BLaER1 (cell line): Measurements from ENCODE around the gene RPRD1B.
"Not testable (repeated sequence)": the region's sequence is repeated elsewhere in the genome, so short reads cannot be mapped to it uniquely, and the experiment has no call there.

Experiments used
- H3K27ac ChIP-seq: shearing (Covaris generic); formaldehyde crosslinking; 2 replicates; pipeline ENCODE4 v1.8.1; 2022
- H3K27me3 ChIP-seq: shearing (Covaris generic); formaldehyde crosslinking; 2 replicates; pipeline ENCODE4 v1.8.1; 2022
- H3K36me3 ChIP-seq: shearing (Covaris generic); formaldehyde crosslinking; 2 replicates; pipeline ENCODE4 v1.8.1; 2022
- H3K4me1 ChIP-seq: shearing (Covaris generic); formaldehyde crosslinking; 2 replicates; pipeline ENCODE4 v1.8.1; 2022
- H3K4me2 ChIP-seq: shearing (Covaris generic); formaldehyde crosslinking; 2 replicates; pipeline ENCODE4 v1.8.1; 2022
- H3K4me3 ChIP-seq: shearing (Covaris generic); formaldehyde crosslinking; 2 replicates; pipeline ENCODE4 v1.8.1; 2022
- H3K9ac ChIP-seq: shearing (Covaris generic); formaldehyde crosslinking; 2 replicates; pipeline ENCODE4 v1.8.1; 2022
- H3K9me3 ChIP-seq: shearing (Covaris generic); formaldehyde crosslinking; 2 replicates; pipeline ENCODE4 v1.8.1; 2022
- H4K20me1 ChIP-seq: shearing (Covaris generic); formaldehyde crosslinking; 2 replicates; pipeline ENCODE4 v1.8.1; 2022
- Cebpa-rat ChIP-seq: shearing (Covaris generic); IDR thresholded peaks from 2 replicates; pipeline ENCODE4 v1.8.1; 2022

RPRD1B gene

DNA sequence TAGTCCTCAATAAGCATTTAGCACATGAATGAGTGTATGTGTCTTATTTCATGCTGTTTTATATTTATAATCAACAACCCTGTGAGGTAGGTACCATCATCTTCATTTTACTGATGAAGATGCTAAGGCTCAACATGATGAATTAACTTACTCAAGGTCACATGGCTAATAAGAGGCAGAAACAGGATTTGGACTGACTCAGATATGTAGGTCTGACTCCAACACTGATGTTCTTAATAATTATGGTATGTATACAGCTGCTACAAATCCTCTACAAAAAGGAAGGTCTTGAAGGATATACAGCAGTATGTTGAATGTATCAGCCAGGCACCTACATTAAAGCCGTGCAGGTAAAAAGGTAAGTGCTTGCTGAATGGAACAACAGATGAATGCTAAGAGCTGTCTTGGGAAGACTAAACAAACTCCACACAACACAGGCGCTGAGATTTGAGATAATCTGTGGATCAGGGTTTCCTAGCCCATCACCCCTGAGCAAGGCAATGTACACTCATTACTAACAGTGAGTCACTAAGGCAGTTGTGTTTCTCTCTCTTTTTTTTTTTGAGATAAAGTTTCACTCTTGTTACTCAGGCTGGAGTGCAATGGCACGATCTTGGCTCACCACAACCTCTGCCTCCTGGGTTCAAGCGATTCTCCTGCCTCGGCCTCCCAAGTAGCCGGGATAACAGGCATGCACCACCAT is 32.2 kb upstream of the RPRD1B start:
- H3K4me1 ChIP-seq: no peaks in the 10 kb centered on the region
- no peaks in the 10 kb centered on the region for H3K27me3 ChIP-seq
- no peak overlapping the region for H3K4me2 ChIP-seq
- H4K20me1 ChIP-seq: peaks cover 15% of the 10 kb centered on the region
- H3K4me3 ChIP-seq: no peak overlapping the region
- H3K36me3 ChIP-seq: peaks cover 96% of the 10 kb centered on the region
- TF ChIP-seq Cebpa-rat: no peak
- no peaks in the 10 kb centered on the region for H3K9me3 ChIP-seq
- H3K9ac ChIP-seq: no peak overlapping the region
- no peak overlapping the region for H3K27ac ChIP-seq

- TF ChIP-seq Cebpa-rat: no peak
- no peak overlapping the region for H3K9ac ChIP-seq
- no peak overlapping the region for H3K4me2 ChIP-seq
- H3K27me3 ChIP-seq: no peaks in the 10 kb centered on the region
- no peaks in the 10 kb centered on the region for H3K9me3 ChIP-seq
- peaks cover 22% of the 10 kb centered on the region for H4K20me1 ChIP-seq
- H3K36me3 ChIP-seq: peaks cover 96% of the 10 kb centered on the region
- no peak overlapping the region for H3K27ac ChIP-seq
- no peaks in the 10 kb centered on the region for H3K4me1 ChIP-seq
- H3K4me3 ChIP-seq: no peak overlapping the region
Measured at GRCh38 chr20:38001981-38002380, 31.6 kb upstream of the RPRD1B start.

- H3K36me3 ChIP-seq: peaks cover 96% of the 10 kb centered on the region
Measured at GRCh38 chr20:38002422-38002821, 31.1 kb upstream of the RPRD1B start.

DNA sequence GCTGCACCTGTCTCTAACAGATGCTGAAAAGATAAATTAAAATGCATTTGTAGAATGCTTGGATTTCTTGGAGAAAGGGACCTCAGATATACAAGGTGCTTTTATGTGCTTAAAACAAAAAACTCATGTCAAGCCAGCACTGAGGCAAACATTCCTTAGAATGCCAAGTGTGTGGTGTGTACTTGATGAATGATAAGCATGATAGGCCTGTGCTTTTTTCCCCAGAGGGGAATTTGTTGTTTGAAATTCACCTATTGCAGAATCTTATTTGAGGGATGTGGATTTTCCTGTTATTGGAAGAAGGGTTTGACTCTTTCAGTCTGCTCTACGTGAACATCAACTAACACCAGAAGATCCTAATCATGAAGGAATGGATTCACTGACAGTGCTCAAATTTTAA is 29.1 kb upstream of the RPRD1B start:
- Histone ChIP-seq H3K27ac (no peak overlapping the region), H3K36me3 (peaks cover 95% of the 10 kb centered on the region)

More at GRCh38 chr20:38002422-38002821, 31.1 kb upstream of the RPRD1B start:
- Histone ChIP-seq H3K27ac (no peak overlapping the region), H4K20me1 (peaks cover 26% of the 10 kb centered on the region), H3K4me1 (no peaks in the 10 kb centered on the region), H3K4me2 (no peak overlapping the region), H3K4me3 (no peak overlapping the region), H3K27me3 (no peaks in the 10 kb centered on the region), H3K9me3 (no peaks in the 10 kb centered on the region), H3K9ac (no peak overlapping the region)
- TF ChIP-seq Cebpa-rat: no peak

DNA sequence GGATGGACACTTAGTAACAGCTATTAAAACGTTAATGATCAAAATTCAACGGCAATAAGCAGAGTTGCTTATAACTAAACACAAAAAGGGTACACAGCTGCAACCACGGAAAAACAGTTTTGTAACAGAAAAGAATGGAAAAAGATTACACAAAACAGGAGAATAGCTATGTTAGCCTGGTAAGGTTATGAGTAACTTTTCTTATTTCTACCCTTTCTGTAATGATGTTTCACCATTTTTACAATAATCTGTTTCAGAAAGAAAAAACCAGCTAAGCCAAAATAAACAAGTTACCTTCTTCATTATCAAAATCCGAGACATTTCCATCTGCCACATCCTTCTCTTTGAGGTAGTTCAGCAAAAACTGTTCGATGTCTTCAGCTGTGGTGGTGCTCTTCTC is 27.6 kb upstream of the RPRD1B start:
- Histone ChIP-seq H3K9ac (no peak overlapping the region), H4K20me1 (peaks cover 58% of the 10 kb centered on the region), H3K36me3 (peaks cover 95% of the 10 kb centered on the region), H3K4me3 (no peak overlapping the region), H3K27ac (no peak overlapping the region), H3K27me3 (no peaks in the 10 kb centered on the region), H3K4me2 (no peak overlapping the region), H3K4me1 (no peaks in the 10 kb centered on the region), H3K9me3 (no peaks in the 10 kb centered on the region)
- no peak for TF ChIP-seq Cebpa-rat

More for the DNA sequence above, 29.1 kb upstream of the RPRD1B start:
- Histone ChIP-seq H3K4me3 (no peak overlapping the region), H3K4me2 (no peak overlapping the region), H3K27me3 (no peaks in the 10 kb centered on the region), H4K20me1 (peaks cover 46% of the 10 kb centered on the region), H3K9ac (no peak overlapping the region), H3K4me1 (no peaks in the 10 kb centered on the region), H3K9me3 (no peaks in the 10 kb centered on the region)
- no peak for TF ChIP-seq Cebpa-rat

GRCh38 chr20:38007526-38007925 is 26.0 kb upstream of the RPRD1B start:
- Histone ChIP-seq H3K9me3 (no peaks in the 10 kb centered on the region), H3K27me3 (no peaks in the 10 kb centered on the region), H3K4me2 (no peak overlapping the region), H4K20me1 (peaks cover 74% of the 10 kb centered on the region), H3K9ac (no peak overlapping the region), H3K27ac (no peak overlapping the region), H3K36me3 (peaks cover 95% of the 10 kb centered on the region), H3K4me3 (no peak overlapping the region), H3K4me1 (no peaks in the 10 kb centered on the region)
- no peak for TF ChIP-seq Cebpa-rat

DNA sequence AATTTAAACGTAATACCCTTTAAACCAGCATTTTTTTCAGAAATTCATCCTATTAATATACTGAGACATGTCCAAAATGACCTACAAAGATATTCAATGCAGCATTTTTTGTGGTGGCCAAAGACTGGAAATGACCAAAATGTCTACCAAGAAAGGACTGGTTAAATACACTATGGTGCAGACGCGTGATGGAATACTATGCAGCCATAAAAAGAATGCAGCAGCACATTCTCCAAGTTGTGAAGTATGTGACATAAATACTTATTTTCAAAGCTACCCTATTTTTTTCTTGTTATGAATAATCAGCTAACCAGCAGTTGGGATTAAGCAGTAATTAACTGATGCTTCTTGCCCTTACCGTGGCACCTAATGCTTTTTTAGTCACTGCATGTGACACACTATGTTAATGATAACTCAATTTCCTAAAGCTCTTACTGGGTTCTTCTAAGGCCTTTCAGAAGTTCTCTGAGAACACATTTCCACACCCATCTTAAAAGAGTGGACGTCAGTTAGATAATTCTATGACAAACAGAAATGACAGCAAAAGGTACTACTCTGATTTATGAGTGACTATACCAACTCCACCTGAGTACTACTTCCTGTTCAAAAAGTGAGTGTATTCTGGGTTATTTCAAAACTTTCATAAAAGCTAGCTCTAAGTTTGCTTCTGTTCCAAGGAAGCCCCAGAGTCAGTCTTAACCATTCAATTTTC is 25.2 kb upstream of the RPRD1B start:
- H3K4me3 ChIP-seq: no peak overlapping the region
- no peak overlapping the region for H3K27ac ChIP-seq
- no peak overlapping the region for H3K4me2 ChIP-seq
- TF ChIP-seq Cebpa-rat: no peak
- no peaks in the 10 kb centered on the region for H3K9me3 ChIP-seq
- H3K27me3 ChIP-seq: no peaks in the 10 kb centered on the region
- H4K20me1 ChIP-seq: peaks cover 83% of the 10 kb centered on the region
- H3K4me1 ChIP-seq: no peaks in the 10 kb centered on the region
- peaks cover 95% of the 10 kb centered on the region for H3K36me3 ChIP-seq
- no peak overlapping the region for H3K9ac ChIP-seq

DNA sequence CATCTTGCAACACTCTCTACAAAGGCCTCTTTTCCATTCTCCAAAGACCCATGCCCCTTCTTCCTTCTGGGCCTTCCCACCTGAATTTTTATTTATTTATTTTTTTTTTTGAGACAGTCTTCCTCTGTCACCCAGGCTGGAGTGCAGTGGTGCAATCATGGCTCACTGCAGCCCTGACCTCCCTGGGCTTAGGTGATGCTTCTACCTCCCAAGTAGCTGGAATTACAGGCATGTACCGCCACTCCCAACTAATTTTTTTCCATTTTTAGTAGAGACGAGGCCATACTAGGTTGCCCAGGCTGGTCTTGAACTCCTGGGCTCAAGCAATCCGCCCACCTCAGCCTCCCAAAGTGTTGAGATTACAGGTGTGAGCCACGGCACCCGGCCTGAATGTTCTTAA is 24.1 kb upstream of the RPRD1B start:
- Histone ChIP-seq H4K20me1 (peaks cover 91% of the 10 kb centered on the region), H3K36me3 (peaks cover 95% of the 10 kb centered on the region)
- H3K9ac ChIP-seq, H3K27me3 ChIP-seq, H3K4me2 ChIP-seq, H3K4me1 ChIP-seq, H3K4me3 ChIP-seq, H3K27ac ChIP-seq, H3K9me3 ChIP-seq: not testable (repeated sequence)

DNA sequence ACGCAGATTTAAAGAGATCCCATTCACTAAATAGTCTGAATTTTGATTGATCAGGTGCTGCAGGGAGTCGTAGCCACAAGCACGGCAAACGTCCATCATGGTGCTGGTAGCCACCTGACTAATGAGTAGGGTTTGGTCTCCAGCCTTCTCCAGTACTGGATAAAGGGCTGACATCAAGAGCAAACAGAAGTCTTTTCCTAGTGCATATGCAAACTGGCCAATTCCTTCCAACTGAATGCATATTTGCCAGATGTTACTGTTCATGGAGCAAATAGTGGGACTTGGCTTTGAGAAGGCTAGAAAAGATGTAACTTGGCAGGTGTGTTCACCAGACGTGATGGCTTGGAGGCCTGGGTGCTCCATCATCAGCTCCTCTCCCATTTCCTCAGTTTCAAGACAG is 21.9 kb upstream of the RPRD1B start:
- Histone ChIP-seq H3K27ac (no peak overlapping the region), H3K4me1 (no peaks in the 10 kb centered on the region), H3K4me3 (no peak overlapping the region), H3K27me3 (no peaks in the 10 kb centered on the region), H3K9ac (no peak overlapping the region), H3K9me3 (0 out of 2 replicates have a peak, but pooled peaks cover under 1% of the 10 kb centered on the region), H4K20me1 (peaks cover 92% of the 10 kb centered on the region), H3K36me3 (peaks cover 99% of the 10 kb centered on the region), H3K4me2 (no peak overlapping the region)
- TF ChIP-seq Cebpa-rat: no peak

DNA sequence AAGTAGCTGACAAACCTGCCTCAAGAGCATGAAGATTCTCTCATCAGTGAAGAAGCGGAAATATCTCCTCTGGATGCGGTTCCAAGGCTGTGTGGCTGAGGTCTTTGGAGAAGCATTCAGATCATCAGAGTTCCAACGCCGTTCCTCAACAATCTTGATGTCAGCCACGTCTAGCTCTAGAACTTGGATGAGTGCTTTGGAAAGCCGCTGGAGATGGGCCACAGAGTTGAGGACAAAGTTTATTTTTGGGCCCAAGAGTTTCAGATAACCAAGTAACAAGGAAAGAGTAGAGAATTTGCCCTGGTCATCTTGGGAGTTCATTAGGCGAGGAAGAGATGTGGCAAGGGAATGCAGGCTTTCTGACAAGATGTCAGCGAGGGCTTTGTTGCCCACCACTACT is 21.2 kb upstream of the RPRD1B start:
- peaks cover 99% of the 10 kb centered on the region for H3K36me3 ChIP-seq
- no peaks in the 10 kb centered on the region for H3K27me3 ChIP-seq
- H3K4me3 ChIP-seq: no peak overlapping the region
- H3K4me1 ChIP-seq: no peaks in the 10 kb centered on the region
- H3K9ac ChIP-seq: no peak overlapping the region
- peaks cover 7% of the 10 kb centered on the region for H3K9me3 ChIP-seq
- H3K27ac ChIP-seq: no peak overlapping the region
- no peak overlapping the region for H3K4me2 ChIP-seq
- peaks cover 86% of the 10 kb centered on the region for H4K20me1 ChIP-seq
- TF ChIP-seq Cebpa-rat: no peak
